Lower leg skin (tissue), 3 donors: ENCODE data around the gene ITIH4.

Source experiments
- POLR2A ChIP-seq, 2 donors: fragments of 450-650 bp; IDR thresholded peaks; one replicate each; pipeline ENCODE4 v1.6.1; 2016 to 2017; ENCODE audit warnings: antibody characterized with exemption in 2 of 2, mild to moderate bottlenecking in 1 of 2, moderate library complexity in 1 of 2
- TF ChIP-seq, protein P1 (sequence below), 3 donors: fragments of 450-650 bp; IDR thresholded peaks; one replicate each; pipeline ENCODE4 v1.5.1; 2016; ENCODE audit warnings: antibody characterized with exemption in 3 of 3, mild to moderate bottlenecking in 3 of 3, moderate library complexity in 2 of 3

DNA sequence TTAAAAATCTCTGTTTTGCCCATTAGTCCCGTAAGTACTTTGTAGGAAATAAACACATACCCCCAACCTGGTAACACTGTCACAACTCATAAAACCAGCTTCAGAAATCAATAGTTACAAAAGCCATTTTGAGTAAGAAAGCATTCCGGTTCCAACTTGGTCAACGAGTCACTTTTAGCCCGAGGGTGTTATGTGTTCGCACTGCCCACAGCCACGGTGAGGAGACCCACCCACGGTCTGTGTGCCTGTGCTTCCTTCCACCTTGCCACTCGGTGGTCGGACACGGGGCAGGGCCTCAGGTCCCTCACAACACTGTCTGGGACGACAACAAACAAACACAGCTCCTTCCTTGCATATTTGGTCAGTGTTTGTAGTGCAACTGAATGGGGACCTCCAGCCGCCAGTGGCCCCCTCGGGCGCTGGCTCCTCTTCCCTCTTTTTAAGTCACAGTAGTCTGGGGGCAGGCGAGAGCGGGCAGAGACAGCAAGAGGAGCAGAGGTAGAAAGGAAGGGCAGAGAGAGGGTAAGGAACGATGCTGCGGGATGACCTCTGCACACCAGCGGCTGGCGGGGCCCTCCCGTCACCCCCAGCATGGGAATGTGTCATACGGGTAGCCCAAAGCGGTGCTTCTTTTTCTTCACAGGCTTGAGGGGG lies 9.5 kb upstream of the ITIH4 start:
- TF ChIP-seq, protein P1, sequence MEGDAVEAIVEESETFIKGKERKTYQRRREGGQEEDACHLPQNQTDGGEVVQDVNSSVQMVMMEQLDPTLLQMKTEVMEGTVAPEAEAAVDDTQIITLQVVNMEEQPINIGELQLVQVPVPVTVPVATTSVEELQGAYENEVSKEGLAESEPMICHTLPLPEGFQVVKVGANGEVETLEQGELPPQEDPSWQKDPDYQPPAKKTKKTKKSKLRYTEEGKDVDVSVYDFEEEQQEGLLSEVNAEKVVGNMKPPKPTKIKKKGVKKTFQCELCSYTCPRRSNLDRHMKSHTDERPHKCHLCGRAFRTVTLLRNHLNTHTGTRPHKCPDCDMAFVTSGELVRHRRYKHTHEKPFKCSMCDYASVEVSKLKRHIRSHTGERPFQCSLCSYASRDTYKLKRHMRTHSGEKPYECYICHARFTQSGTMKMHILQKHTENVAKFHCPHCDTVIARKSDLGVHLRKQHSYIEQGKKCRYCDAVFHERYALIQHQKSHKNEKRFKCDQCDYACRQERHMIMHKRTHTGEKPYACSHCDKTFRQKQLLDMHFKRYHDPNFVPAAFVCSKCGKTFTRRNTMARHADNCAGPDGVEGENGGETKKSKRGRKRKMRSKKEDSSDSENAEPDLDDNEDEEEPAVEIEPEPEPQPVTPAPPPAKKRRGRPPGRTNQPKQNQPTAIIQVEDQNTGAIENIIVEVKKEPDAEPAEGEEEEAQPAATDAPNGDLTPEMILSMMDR (IDR thresholded peaks at IDR 0.05) = no peak
- TF ChIP-seq POLR2A (IDR thresholded peaks at IDR 0.05) = no peak
